Measurements from ENCODE around the gene ARID1B. TPM values are rescaled to one million over a fixed set of nuclear protein-coding genes. Genes with fewer than 3 reads are reported as not detected.

Gene ARID1B
- total RNA-seq, 1 donor from 2014 or later, result 78.1 TPM

DNA sequence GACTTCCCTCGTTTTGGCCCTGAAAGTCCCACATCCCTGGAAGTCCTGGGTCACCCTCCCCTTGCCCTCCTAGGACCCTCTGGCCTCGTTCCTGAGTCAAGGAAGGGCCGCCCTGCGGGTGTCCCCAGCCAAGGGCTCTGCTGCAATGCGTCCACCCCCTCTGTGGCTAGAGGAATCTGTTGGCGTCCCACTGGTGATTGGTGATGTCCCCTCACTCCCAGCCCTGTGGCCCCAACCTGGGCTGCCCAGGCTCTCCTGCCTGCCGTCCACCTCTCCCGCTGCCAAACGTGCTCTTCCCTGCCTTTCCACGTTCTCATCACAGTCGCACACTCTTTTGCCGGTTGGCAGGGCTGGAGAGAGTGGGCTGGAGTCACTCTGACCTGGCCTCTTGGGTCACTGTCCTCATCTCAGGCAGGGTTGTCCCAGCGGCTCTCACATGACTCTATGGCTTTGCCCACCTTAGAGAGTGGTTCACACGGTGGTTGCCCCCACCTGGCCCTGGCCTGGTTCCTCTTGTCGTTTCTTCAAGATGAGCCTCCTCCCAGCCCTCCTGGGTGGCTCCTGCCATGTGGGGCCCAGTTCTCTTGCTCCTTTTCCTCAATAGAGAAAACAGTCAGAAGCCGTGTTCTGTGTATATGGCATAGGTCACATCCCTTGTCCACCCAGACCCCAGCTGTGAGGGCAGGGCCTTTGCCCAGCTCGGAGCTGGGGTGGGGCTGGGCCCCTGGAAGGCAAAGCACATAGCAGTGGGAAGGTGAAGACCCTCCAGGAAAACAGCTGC lies 445.2 kb downstream of the ARID1B start:
- DNase-seq (ENCODE audit: extremely low spot score, unreplicated experiment), result no peak
- TF ChIP-seq CTCF (IDR thresholded peaks at IDR 0.05), result no peak
- H3K4me1 Mint-ChIP-seq (ENCODE audit: unreplicated experiment), result peaks cover 47% of the 10 kb centered on the region
- H3K27ac Mint-ChIP-seq (ENCODE audit: unreplicated experiment), result no peak overlapping the region
- H3K4me3 Mint-ChIP-seq (ENCODE audit: unreplicated experiment), result no peak overlapping the region
- H3K36me3 Mint-ChIP-seq (ENCODE audit: unreplicated experiment), result no peaks in the 10 kb centered on the region
- H3K27me3 Mint-ChIP-seq (ENCODE audit: unreplicated experiment), result no peaks in the 10 kb centered on the region
- no peaks in the 10 kb centered on the region for H3K9me3 Mint-ChIP-seq (ENCODE audit: unreplicated experiment)

- TF ChIP-seq CTCF (IDR thresholded peaks at IDR 0.05), result no peak
- Mint-ChIP-seq H3K4me1 (ENCODE audit: unreplicated experiment) (peaks cover 45% of the 10 kb centered on the region), H3K36me3 (ENCODE audit: unreplicated experiment) (no peaks in the 10 kb centered on the region)
Observed at GRCh38 chr6:157223021-157223430, 445.8 kb downstream of the ARID1B start.

DNA sequence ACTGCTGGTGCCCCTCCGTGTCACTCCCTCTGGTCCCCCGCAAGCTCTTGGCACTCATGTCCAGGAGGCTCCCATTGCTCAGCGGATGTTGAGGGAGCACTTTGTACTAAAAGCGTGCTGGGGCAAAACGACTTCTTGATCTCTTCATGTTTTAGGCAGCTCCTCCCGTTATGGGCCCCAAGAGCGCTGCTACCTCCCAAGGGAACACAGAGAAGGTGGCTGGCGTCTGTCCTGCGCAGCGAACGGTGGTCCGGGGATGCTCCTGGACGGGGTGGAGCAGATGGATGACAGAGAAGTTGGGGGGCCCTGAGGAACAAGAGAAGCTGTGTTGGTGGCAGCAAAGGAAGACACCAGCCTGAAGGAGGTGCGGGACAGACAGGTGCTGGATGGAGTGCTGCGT lies 446.3 kb downstream of the ARID1B start:
- no peak for DNase-seq (ENCODE audit: extremely low spot score, unreplicated experiment)
- H3K9me3 Mint-ChIP-seq (ENCODE audit: unreplicated experiment), result no peaks in the 10 kb centered on the region
- no peak overlapping the region for H3K27ac Mint-ChIP-seq (ENCODE audit: unreplicated experiment)
- no peaks in the 10 kb centered on the region for H3K36me3 Mint-ChIP-seq (ENCODE audit: unreplicated experiment)
- H3K4me3 Mint-ChIP-seq (ENCODE audit: unreplicated experiment), result no peak overlapping the region
- H3K27me3 Mint-ChIP-seq (ENCODE audit: unreplicated experiment), result no peaks in the 10 kb centered on the region
- H3K4me1 Mint-ChIP-seq (ENCODE audit: unreplicated experiment), result peaks cover 45% of the 10 kb centered on the region
- TF ChIP-seq CTCF (IDR thresholded peaks at IDR 0.05), result no peak

More at GRCh38 chr6:157223021-157223430, 445.8 kb downstream of the ARID1B start:
- no peaks in the 10 kb centered on the region for H3K9me3 Mint-ChIP-seq (ENCODE audit: unreplicated experiment)
- no peak overlapping the region for H3K27ac Mint-ChIP-seq (ENCODE audit: unreplicated experiment)
- no peaks in the 10 kb centered on the region for H3K27me3 Mint-ChIP-seq (ENCODE audit: unreplicated experiment)
- no peak for DNase-seq (ENCODE audit: extremely low spot score, unreplicated experiment)
- no peak overlapping the region for H3K4me3 Mint-ChIP-seq (ENCODE audit: unreplicated experiment)

DNA sequence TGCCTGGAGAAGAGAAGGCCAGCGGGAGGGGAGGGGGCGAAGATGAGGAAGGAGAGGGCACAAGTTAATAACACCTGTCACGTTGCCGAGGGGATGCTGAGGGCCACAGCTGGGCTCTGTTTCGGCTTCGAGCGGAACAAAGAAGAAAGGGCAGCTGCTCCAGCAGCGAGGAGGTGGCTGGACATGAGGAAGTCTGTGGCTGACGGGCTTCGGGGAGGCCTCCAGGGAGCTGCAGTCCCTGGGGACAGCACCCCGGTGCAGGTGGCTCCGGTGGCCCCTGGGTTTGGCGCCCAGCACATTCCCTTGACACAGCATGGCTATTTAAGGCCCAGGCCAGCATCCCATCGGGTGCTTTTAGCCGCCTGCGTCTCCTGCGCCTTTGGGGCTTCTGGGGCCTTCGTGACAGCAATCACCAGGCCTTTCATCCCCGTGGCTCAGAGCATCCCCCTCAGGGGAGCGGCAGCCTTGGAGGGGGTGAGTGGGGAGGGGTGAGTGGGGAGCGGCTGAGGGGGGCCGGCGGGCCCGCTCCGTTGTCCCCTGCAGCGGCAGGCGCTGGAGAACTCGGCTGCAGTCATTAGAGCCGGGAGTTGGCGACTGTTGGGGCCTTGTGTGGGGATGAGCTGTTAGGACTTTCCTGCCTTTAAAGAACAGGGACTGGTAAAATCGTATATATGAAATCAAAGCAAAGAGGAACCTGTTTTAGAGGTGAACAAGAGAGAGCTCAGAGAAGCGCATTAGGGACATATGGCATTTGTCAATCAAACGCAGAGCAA lies 447.2 kb downstream of the ARID1B start:
- peaks cover 37% of the 10 kb centered on the region for H3K4me1 Mint-ChIP-seq (ENCODE audit: unreplicated experiment)

More for the DNA sequence above, 447.2 kb downstream of the ARID1B start:
- Mint-ChIP-seq H3K27me3 (ENCODE audit: unreplicated experiment) (no peaks in the 10 kb centered on the region), H3K36me3 (ENCODE audit: unreplicated experiment) (no peaks in the 10 kb centered on the region), H3K9me3 (ENCODE audit: unreplicated experiment) (no peaks in the 10 kb centered on the region), H3K4me3 (ENCODE audit: unreplicated experiment) (no peak overlapping the region), H3K27ac (ENCODE audit: unreplicated experiment) (no peak overlapping the region)
- TF ChIP-seq CTCF (IDR thresholded peaks at IDR 0.05), result no peak
- no peak for DNase-seq (ENCODE audit: extremely low spot score, unreplicated experiment)

Data from osteocyte (in vitro differentiated cells).